K562 (cell line): Measurements from ENCODE around the gene RING1. TPM values are rescaled to one million over a fixed set of nuclear protein-coding genes. Genes with fewer than 3 reads are reported as not detected.
A peak's percentile ranks its signal among the peaks of the same experiment; 100 is the strongest.

Experiments used
- BHLHE40 ChIP-seq: IDR thresholded peaks from 2 replicates; pipeline ENCODE4 v1.6.1; 2011; ENCODE audit warnings: low read length, improper control_type of control experiment
- DNMT1 ChIP-seq: fragments of 450-650 bp; IDR thresholded peaks from 2 replicates; pipeline ENCODE4 v1.6.1; 2016; ENCODE audit warnings: antibody characterized with exemption, mild to moderate bottlenecking
- ELF2 ChIP-seq: fragments of 250-450 bp; sonication (Bioruptor Pico); IDR thresholded peaks from 2 replicates; pipeline ENCODE4 v1.5.0; 2021; ENCODE audit warnings: mild to moderate bottlenecking
- ETS1 ChIP-seq: conservative IDR thresholded peaks from 2 replicates; pipeline ENCODE4 v1.6.1; 2011; ENCODE audit warnings: low read depth, mild to moderate bottlenecking, low read length; ENCODE audit not compliant: control insufficient read depth
- ETV5 ChIP-seq: sonication (generic); formaldehyde crosslinking; IDR thresholded peaks from 2 replicates; pipeline ENCODE4 v1.4.0; 2020; ENCODE audit warnings: low read depth, mild to moderate bottlenecking, missing genetic modification reagents
- ILF3 ChIP-seq: fragments of 450-650 bp; IDR thresholded peaks from 2 replicates; pipeline ENCODE4 v1.6.1; 2018; ENCODE audit warnings: antibody characterized with exemption, mild to moderate bottlenecking, moderate library complexity, borderline replicate concordance
- MAZ ChIP-seq, 2 experiments: fragments of 450-650 bp in 1 of 2; sonication (generic) in 1 of 2; formaldehyde crosslinking; IDR thresholded peaks in 1 of 2; conservative IDR thresholded peaks in 1 of 2; 2 replicates each; pipeline versions ENCODE4 v1.4.0 to v1.5.0; 2020; ENCODE audit warnings: mild to moderate bottlenecking in 1 of 2, missing genetic modification reagents in 1 of 2
- MEIS2 ChIP-seq: fragments of 450-650 bp; IDR thresholded peaks from 2 replicates; pipeline ENCODE4 v1.6.1; 2014; ENCODE audit warnings: mild to moderate bottlenecking; ENCODE audit not compliant: partially characterized antibody
- MYC ChIP-seq, 2 experiments: fragments of 250-450 bp in 1 of 2; sonication (Bioruptor Pico) in 1 of 2; IDR thresholded peaks; 2 replicates each; pipeline versions ENCODE4 v1.5.1 to v1.6.1; 2012 to 2021; ENCODE audit warnings: low read depth in 2 of 2, borderline replicate concordance in 1 of 2, improper control_type of control experiment in 1 of 2, low read length in 1 of 2, mild to moderate bottlenecking in 1 of 2, moderate library complexity in 1 of 2
- NEUROD1 ChIP-seq: fragments of 150-350 bp; IDR thresholded peaks from 2 replicates; pipeline ENCODE4 v1.6.1; 2014; ENCODE audit warnings: borderline replicate concordance, low read length, low read depth; ENCODE audit not compliant: partially characterized antibody
- NR2C2 ChIP-seq, 2 experiments: fragments of 200-800 bp in 1 of 2; sonication (Bioruptor generic) in 1 of 2; sonication (generic) in 1 of 2; formaldehyde crosslinking in 1 of 2; IDR thresholded peaks; 2 replicates each; pipeline versions ENCODE4 v1.6.1 to v1.8.0; 2016 to 2022; ENCODE audit warnings: mild to moderate bottlenecking in 1 of 2, missing compliant biosample characterization in 1 of 2, missing genetic modification characterization in 1 of 2, missing genetic modification reagents in 1 of 2
- NRF1 ChIP-seq, 2 experiments: fragments of 450-650 bp; IDR thresholded peaks in 1 of 2; conservative IDR thresholded peaks in 1 of 2; 2 replicates each; pipeline ENCODE4 v1.6.1; 2014; ENCODE audit warnings: mild to moderate bottlenecking in 2 of 2
- PCBP2 ChIP-seq: fragments of 200-400 bp; formaldehyde crosslinking; IDR thresholded peaks from 2 replicates; pipeline ENCODE4 v1.6.1; 2018; ENCODE audit warnings: low read length, low read depth, mild to moderate bottlenecking, moderate library complexity; ENCODE audit not compliant: poor library complexity, severe bottlenecking
- POLR2A ChIP-seq: fragments of 450-650 bp; conservative IDR thresholded peaks from 2 replicates; pipeline ENCODE4 v1.6.1; 2016
- RCOR1 ChIP-seq, 2 experiments: IDR thresholded peaks; 2 replicates each; pipeline ENCODE4 v1.6.1; 2012; ENCODE audit warnings: low read depth in 2 of 2, low read length in 2 of 2, borderline replicate concordance in 1 of 2, improper control_type of control experiment in 1 of 2
- RUNX1 ChIP-seq: sonication (generic); IDR thresholded peaks from 2 replicates; pipeline ENCODE4 v1.6.1; 2016; ENCODE audit warnings: antibody characterized with exemption, low read depth
- TAF7 ChIP-seq: fragments of 450-650 bp; IDR thresholded peaks from 2 replicates; pipeline ENCODE4 v1.6.1; 2016; ENCODE audit warnings: missing genetic modification characterization, missing compliant biosample characterization
- TEAD4 ChIP-seq, 2 experiments: sonication (generic) in 1 of 2; formaldehyde crosslinking in 1 of 2; IDR thresholded peaks; 2 replicates each; pipeline versions ENCODE4 v1.6.1 to v1.8.0; 2012 to 2022; ENCODE audit warnings: borderline replicate concordance in 1 of 2, inconsistent platforms in 1 of 2, low read length in 1 of 2, mild to moderate bottlenecking in 1 of 2, missing genetic modification reagents in 1 of 2
- ZNF766 ChIP-seq: fragments of 200-800 bp; sonication (Bioruptor generic); conservative IDR thresholded peaks from 2 replicates; pipeline ENCODE4 v1.6.1; 2016; ENCODE audit warnings: missing genetic modification characterization, missing compliant biosample characterization
- polyA plus RNA-seq, 8 experiments: library from polyadenylated mRNA; depleted of rRNA in 4 of 8; stranded (reverse) in 5 of 8; unstranded in 3 of 8; fragments of >200 nt; fragmentation: Nextera tagmentation in 2 of 8; fragmentation: Illumina TruSeq in 1 of 8; extraction: Ambion mirVana in 2 of 8; extraction: Trizol in 1 of 8; gene quantifications; 2 replicates each; pipeline versions ENCODE4 v1.2.1 to v1.2.3, GENCODE V29; 2011 to 2014; ENCODE audit warnings: inconsistent platforms in 1 of 8, missing spikeins in 1 of 8
- total RNA-seq, 7 experiments: library from RNA; depleted of rRNA in 6 of 7; stranded (reverse); fragments of >200 nt in 6 of 7; fragmentation: Illumina TruSeq in 2 of 7; extraction: Trizol in 2 of 7; gene quantifications; 2 replicates each; pipeline versions ENCODE4 v1.2.1 to v1.2.3, GENCODE V29; 2011 to 2021; ENCODE audit warnings: low replicate concordance in 1 of 7
- TF ChIP-seq, protein P1 (sequence below): sonication (generic); formaldehyde crosslinking; IDR thresholded peaks from 2 replicates; pipeline ENCODE4 v1.8.1; 2023; ENCODE audit warnings: mild to moderate bottlenecking, missing genetic modification reagents
- TF ChIP-seq, protein P2 (sequence below): fragments of 250-450 bp; sonication (Bioruptor Pico); IDR thresholded peaks from 2 replicates; pipeline ENCODE4 v1.9.0; 2021; ENCODE audit warnings: mild to moderate bottlenecking

Gene RING1
- total and polyA plus RNA-seq, 9 of the 15 experiments (the other 6 are each of a cell fraction or from before 2014, with no cell fraction given) = 4.2 to 59.1 (median 36.9) TPM

DNA sequence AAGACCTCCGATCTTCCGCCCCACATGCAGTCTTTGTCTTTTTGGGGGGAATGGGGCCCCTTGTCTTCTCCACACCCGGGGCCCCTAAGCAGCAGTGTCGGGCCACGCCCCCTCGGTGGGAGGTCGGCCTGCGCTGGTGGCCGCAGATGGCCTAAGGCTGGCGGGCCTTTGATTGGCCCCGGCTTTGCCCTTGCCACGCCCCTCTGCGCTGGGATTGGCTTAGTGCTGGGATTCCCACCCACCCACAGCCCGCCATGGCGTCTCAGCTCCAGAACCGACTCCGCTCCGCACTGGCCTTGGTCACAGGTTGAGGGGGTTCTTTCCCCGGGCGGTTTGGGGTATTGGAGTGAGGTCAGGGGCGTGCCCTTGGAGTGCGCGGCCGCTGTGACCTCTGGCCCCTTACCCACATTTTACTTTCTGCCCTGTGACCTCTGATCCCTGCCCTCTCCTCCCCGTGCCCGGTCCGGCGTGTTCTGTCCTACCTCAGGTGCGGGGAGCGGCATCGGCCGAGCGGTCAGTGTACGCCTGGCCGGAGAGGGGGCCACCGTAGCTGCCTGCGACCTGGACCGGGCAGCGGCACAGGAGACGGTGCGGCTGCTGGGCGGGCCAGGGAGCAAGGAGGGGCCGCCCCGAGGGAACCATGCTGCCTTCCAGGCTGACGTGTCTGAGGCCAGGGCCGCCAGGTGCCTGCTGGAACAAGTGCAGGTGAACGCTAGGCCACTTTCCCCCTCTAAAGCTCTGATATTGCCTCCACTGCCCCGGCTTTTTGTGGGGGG lies 3.7 kb upstream of the RING1 start, which contains the start of gene HSD17B8 (continued):
- TF ChIP-seq ELF2 (peak; percentile 68; the same call in 1 of the 2 replicates), MEIS2 (no peak), NRF1 (conservative IDR thresholded peaks at IDR 0.05 in 1 of 2, IDR thresholded peaks at IDR 0.05 in 1 of 2) (peak; percentile 85 to 86), RUNX1 (no peak), RCOR1 (IDR thresholded peaks at IDR 0.05; ENCODE audit: borderline replicate concordance in 1 of 2, low read depth in 2 of 2, low read length in 2 of 2) (peak in 1 of 2 experiments; percentile 7; a peak in 1 of 4 replicates), MYC (IDR thresholded peaks at IDR 0.05; ENCODE audit: low read depth, low read length) (0 out of 2 replicates have a peak, but pooled peaks have one; percentile 30), MYC (CRISPR knock-in tag; IDR thresholded peaks at IDR 0.05; ENCODE audit: borderline replicate concordance, low read depth) (no peak), BHLHE40 (no peak; the same call in 1 of the 2 replicates), DNMT1 (peak; percentile 97), ILF3 (peak; percentile 42; the same call in 1 of the 2 replicates), TAF7 (tag) (no peak), TEAD4 (IDR thresholded peaks at IDR 0.05; ENCODE audit: low read length) (no peak), TEAD4 (CRISPR knock-in tag; IDR thresholded peaks at IDR 0.05; ENCODE audit: borderline replicate concordance) (no peak), NR2C2 (CRISPR knock-in tag; IDR thresholded peaks at IDR 0.05) (peak; percentile 87), NR2C2 (tag; IDR thresholded peaks at IDR 0.05) (peak; percentile 97), NEUROD1 (peak; percentile 27), PCBP2 (no peak), ETS1 (0 out of 2 replicates have a peak, but pooled peaks have one; percentile 6), ETV5 (no peak), MAZ (CRISPR knock-in tag; conservative IDR thresholded peaks at IDR 0.05 in 1 of 2, IDR thresholded peaks at IDR 0.05 in 1 of 2) (peak in 1 of 2 experiments; percentile 57; a peak in 2 of 4 replicates), ZNF766 (CRISPR knock-in tag) (no peak), POLR2A (peak; percentile 84)
- TF ChIP-seq, protein P1, sequence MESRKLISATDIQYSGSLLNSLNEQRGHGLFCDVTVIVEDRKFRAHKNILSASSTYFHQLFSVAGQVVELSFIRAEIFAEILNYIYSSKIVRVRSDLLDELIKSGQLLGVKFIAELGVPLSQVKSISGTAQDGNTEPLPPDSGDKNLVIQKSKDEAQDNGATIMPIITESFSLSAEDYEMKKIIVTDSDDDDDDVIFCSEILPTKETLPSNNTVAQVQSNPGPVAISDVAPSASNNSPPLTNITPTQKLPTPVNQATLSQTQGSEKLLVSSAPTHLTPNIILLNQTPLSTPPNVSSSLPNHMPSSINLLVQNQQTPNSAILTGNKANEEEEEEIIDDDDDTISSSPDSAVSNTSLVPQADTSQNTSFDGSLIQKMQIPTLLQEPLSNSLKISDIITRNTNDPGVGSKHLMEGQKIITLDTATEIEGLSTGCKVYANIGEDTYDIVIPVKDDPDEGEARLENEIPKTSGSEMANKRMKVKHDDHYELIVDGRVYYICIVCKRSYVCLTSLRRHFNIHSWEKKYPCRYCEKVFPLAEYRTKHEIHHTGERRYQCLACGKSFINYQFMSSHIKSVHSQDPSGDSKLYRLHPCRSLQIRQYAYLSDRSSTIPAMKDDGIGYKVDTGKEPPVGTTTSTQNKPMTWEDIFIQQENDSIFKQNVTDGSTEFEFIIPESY (CRISPR knock-in tag) = peak; percentile 77
- TF ChIP-seq, protein P2, sequence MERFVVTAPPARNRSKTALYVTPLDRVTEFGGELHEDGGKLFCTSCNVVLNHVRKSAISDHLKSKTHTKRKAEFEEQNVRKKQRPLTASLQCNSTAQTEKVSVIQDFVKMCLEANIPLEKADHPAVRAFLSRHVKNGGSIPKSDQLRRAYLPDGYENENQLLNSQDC (CRISPR knock-in tag) = 0 out of 2 replicates have a peak, but pooled peaks have one; percentile 56
